Gastrocnemius medialis (tissue), 4 donors: ENCODE data around the gene PAPLN.

Source experiments
- POLR2A ChIP-seq, 2 donors: fragments of 450-650 bp; IDR thresholded peaks; one replicate each; pipeline ENCODE4 v1.6.1; 2017; ENCODE audit warnings: antibody characterized with exemption in 2 of 2, mild to moderate bottlenecking in 2 of 2, moderate library complexity in 2 of 2
- TF ChIP-seq, protein P1 (sequence below), 5 experiments: fragments of 450-650 bp in 3 of 5; fragments of 200-600 bp in 2 of 5; sonication (generic) in 2 of 5; IDR thresholded peaks in 4 of 5; conservative IDR thresholded peaks in 1 of 5; 1 replicate in 4 of 5; 2 replicates in 1 of 5; pipeline ENCODE4 v1.5.1; 2016 to 2019; ENCODE audit warnings: antibody characterized with exemption in 5 of 5, mild to moderate bottlenecking in 3 of 5, moderate library complexity in 3 of 5

DNA sequence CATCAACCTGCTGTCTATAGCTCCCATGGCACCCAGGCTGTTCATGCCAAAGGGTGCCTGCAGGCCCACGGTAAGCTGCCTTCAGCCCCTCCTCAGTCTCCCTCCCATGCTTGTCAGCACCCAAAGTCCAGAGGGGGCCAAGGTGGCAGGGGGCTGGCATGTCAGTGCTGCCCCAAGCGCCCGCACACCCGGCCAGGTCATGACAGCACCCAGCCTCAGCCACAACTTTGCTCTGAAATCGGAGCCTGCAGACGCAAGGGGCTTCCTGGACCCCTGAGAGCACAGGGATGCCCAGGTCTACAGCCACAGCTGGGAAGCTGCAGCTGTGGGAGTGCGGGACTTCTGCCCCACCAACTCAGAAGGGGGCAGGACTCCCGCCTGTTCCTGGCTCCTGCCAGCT, 28.5 kb upstream of the PAPLN start:
- TF ChIP-seq, protein P1, sequence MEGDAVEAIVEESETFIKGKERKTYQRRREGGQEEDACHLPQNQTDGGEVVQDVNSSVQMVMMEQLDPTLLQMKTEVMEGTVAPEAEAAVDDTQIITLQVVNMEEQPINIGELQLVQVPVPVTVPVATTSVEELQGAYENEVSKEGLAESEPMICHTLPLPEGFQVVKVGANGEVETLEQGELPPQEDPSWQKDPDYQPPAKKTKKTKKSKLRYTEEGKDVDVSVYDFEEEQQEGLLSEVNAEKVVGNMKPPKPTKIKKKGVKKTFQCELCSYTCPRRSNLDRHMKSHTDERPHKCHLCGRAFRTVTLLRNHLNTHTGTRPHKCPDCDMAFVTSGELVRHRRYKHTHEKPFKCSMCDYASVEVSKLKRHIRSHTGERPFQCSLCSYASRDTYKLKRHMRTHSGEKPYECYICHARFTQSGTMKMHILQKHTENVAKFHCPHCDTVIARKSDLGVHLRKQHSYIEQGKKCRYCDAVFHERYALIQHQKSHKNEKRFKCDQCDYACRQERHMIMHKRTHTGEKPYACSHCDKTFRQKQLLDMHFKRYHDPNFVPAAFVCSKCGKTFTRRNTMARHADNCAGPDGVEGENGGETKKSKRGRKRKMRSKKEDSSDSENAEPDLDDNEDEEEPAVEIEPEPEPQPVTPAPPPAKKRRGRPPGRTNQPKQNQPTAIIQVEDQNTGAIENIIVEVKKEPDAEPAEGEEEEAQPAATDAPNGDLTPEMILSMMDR (IDR thresholded peaks at IDR 0.05 in 4 of 5, conservative IDR thresholded peaks at IDR 0.05 in 1 of 5), result no peak
- TF ChIP-seq POLR2A (IDR thresholded peaks at IDR 0.05), result no peak
